NCI-H748 (cell line): ENCODE data around the gene NOTCH4.

Experiments used
- DNase-seq: peaks from one replicate; lab custom pipeline; 2025; ENCODE audit not compliant: unreplicated experiment; lab: John Stamatoyannopoulos, UW

Gene NOTCH4

DNA sequence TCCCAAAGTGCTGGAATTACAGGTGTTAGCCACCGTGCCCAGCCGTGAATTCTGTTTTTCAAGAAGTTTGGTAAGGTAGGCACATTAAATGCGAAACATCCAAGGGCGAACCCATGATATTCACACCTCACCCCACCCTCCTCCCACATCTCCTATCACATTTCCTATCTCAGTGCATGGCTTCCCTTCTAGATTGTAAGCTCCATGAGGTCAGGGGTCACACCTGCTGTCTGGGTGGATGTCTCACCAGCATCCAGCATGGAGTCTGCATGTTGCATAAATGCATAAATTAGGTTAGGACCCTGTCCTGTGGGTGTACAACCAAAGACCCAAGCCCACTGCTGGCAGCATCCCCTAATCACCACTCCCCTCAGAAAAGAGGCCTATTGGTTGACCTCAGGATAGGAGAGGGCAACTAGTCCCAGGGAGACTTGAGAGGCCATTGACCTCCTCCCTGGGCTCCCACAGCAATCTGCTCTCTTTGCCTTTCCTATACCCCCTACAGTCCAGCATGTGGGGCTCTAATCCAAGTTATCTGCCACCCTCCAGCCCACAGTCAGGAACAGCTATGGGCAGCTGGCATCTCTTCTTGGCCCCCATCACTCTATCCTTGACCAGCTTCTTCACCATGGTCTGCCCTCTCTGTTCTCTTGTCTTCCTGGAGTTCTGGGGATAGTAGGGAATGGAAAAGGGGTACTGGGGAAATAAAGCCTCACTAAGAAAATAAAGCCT is 76.3 kb downstream of the NOTCH4 start:
- no peak for DNase-seq

GRCh38 chr6:32146687-32147086 is 77.2 kb downstream of the NOTCH4 start:
- DNase-seq = no peak

- DNase-seq = no peak
Measured at GRCh38 chr6:32146287-32146686, 77.6 kb downstream of the NOTCH4 start.
